CD4-positive, alpha-beta memory T cell (primary cell): Measurements from ENCODE around the gene WWC1. TPM values are rescaled to one million over a fixed set of nuclear protein-coding genes. Genes with fewer than 3 reads are reported as not detected.

ENCODE experiments used
- CTCF ChIA-PET: fragments of 350-600 bp; sonication (Branson Sonifier 250); formaldehyde crosslinking; loops from one replicate; lab custom pipeline; 2021; ENCODE audit warnings: inconsistent platforms; ENCODE audit not compliant: partially characterized antibody; lab: Charles Lee
- POLR2A ChIA-PET: fragments of 350-600 bp; sonication (Branson Sonifier 250); formaldehyde crosslinking; loops from one replicate; lab custom pipeline; 2021; ENCODE audit not compliant: partially characterized antibody; lab: Charles Lee
- DNase-seq, 5 donors: peaks; one replicate each; pipeline versions ENCODE4 v3.0.0 to v3.0.0-alpha.2; 2020 to 2022; ENCODE audit warnings: mixed read lengths in 1 of 5
- H3K27ac ChIP-seq: one replicate; pipeline ENCODE4 v1.7.0; 2013; ENCODE audit warnings: low read depth, low read length
- H3K27me3 ChIP-seq: 2 replicates; pipeline ENCODE4 v1.7.0; 2013; ENCODE audit warnings: mild to moderate bottlenecking, low read length, moderate library complexity; ENCODE audit not compliant: insufficient read depth
- H3K36me3 ChIP-seq: 2 replicates; pipeline ENCODE4 v1.7.0; 2013; ENCODE audit warnings: mild to moderate bottlenecking, low read length, moderate library complexity; ENCODE audit not compliant: insufficient read depth
- H3K4me1 ChIP-seq: 2 replicates; pipeline ENCODE4 v1.7.0; 2013; ENCODE audit warnings: mild to moderate bottlenecking, low read length, moderate library complexity; ENCODE audit not compliant: insufficient read depth
- H3K4me3 ChIP-seq, 2 donors: one replicate each; pipeline ENCODE4 v1.7.0; 2013; ENCODE audit warnings: low read length in 2 of 2, mild to moderate bottlenecking in 1 of 2
- H3K9me3 ChIP-seq, 2 donors: one replicate each; pipeline ENCODE4 v1.7.0; 2013; ENCODE audit warnings: low read length in 2 of 2, control low read depth in 1 of 2; ENCODE audit not compliant: control insufficient read depth in 1 of 2
- H3K27ac Mint-ChIP-seq, 7 donors: one replicate each; pipeline ENCODE4 v1.8.0; 2020 to 2021; ENCODE audit warnings: mixed read lengths in 7 of 7, mild to moderate bottlenecking in 6 of 7, inconsistent platforms in 3 of 7, moderate library complexity in 3 of 7
- H3K27me3 Mint-ChIP-seq, 2 donors: one replicate each; pipeline ENCODE4 v1.8.0; 2020 to 2021; ENCODE audit warnings: mixed read lengths in 2 of 2
- H3K36me3 Mint-ChIP-seq, 2 donors: one replicate each; pipeline ENCODE4 v1.8.0; 2020 to 2021; ENCODE audit warnings: mixed read lengths in 2 of 2, inconsistent platforms in 1 of 2, mild to moderate bottlenecking in 1 of 2
- H3K4me1 Mint-ChIP-seq, 4 donors: one replicate each; pipeline ENCODE4 v1.8.0; 2020 to 2021; ENCODE audit warnings: mixed read lengths in 4 of 4, mild to moderate bottlenecking in 1 of 4
- H3K4me3 Mint-ChIP-seq, 8 donors: one replicate each; pipeline ENCODE4 v1.8.0; 2020 to 2021; ENCODE audit warnings: mixed read lengths in 8 of 8, mild to moderate bottlenecking in 7 of 8, moderate library complexity in 6 of 8, inconsistent platforms in 3 of 8
- H3K9me3 Mint-ChIP-seq, 8 donors: one replicate each; pipeline ENCODE4 v1.8.0; 2020 to 2021; ENCODE audit warnings: mixed read lengths in 8 of 8, mild to moderate bottlenecking in 5 of 8, inconsistent platforms in 3 of 8, moderate library complexity in 1 of 8
- intact Hi-C: fragments of 100-400 bp; cut with micrococcal nuclease; formaldehyde crosslinking; loops from one replicate; pipeline ENCODE4 v1.15.1; 2023
- polyA plus RNA-seq, 2 donors: library from polyadenylated mRNA; unstranded; fragments of 300-500 nt; fragmentation: Illumina TruSeq; gene quantifications; one replicate each; pipeline ENCODE4 v1.2.3, GENCODE V29; 2021
- total RNA-seq, 2 experiments: library from RNA; stranded (reverse); gene quantifications; one replicate each; pipeline ENCODE4 v1.2.3, GENCODE V29; 2021

Gene WWC1
- total and polyA plus RNA-seq, 4 experiments from 2014 or later: 0.22 to 2.7 (median 1.5) TPM

GRCh38 chr5:168494057-168494555 lies 202.7 kb downstream of the WWC1 start:
- Histone ChIP-seq H3K36me3 (peaks cover 72% of the 10 kb centered on the region), H3K4me3 (no peak overlapping the region), H3K9me3 (no peaks in the 10 kb centered on the region), H3K4me1 (no peaks in the 10 kb centered on the region), H3K27ac (no peak overlapping the region), H3K27me3 (no peaks in the 10 kb centered on the region)
- no peak for DNase-seq
- H3K36me3 Mint-ChIP-seq: peaks cover 64 to 75% of the 10 kb centered on the region in 2 donors
- H3K4me1 Mint-ChIP-seq: peaks cover 8 to 11% (median 9%) of the 10 kb centered on the region in 4 donors
- CTCF ChIA-PET: interaction anchor here (1.3 kb wide), 1 partner anchor 10 kb away, joined by 3 read pairs; no protein-coding TSS in a partner anchor
- H3K27me3 Mint-ChIP-seq: no peaks in the 10 kb centered on the region
- POLR2A ChIA-PET: no interaction called here
- H3K27ac Mint-ChIP-seq: peak overlapping the region in 1 of 7 donors; percentile 47
- no peak overlapping the region for H3K4me3 Mint-ChIP-seq
- intact Hi-C loops: no loop called here
- peaks cover 0 to 2% (median 0%) of the 10 kb centered on the region in 8 donors for H3K9me3 Mint-ChIP-seq

- no peaks in the 10 kb centered on the region for H3K9me3 Mint-ChIP-seq
- no peak overlapping the region for H3K4me3 ChIP-seq
- CTCF ChIA-PET: interaction anchor here (1.8 kb wide), 1 partner anchor 15 kb away, joined by 4 read pairs; no protein-coding TSS in a partner anchor
- no peaks in the 10 kb centered on the region for H3K4me1 ChIP-seq
- no peaks in the 10 kb centered on the region for H3K27me3 Mint-ChIP-seq
- no peak overlapping the region for H3K27ac ChIP-seq
- no peaks in the 10 kb centered on the region for H3K27me3 ChIP-seq
- H3K27ac Mint-ChIP-seq: peak overlapping the region in 3 of 7 donors; percentile 51 to 62 (median 60)
- peaks cover 38% of the 10 kb centered on the region for H3K36me3 ChIP-seq
- intact Hi-C loops: no loop called here
- no peak overlapping the region for H3K4me3 Mint-ChIP-seq
- no peaks in the 10 kb centered on the region for H3K9me3 ChIP-seq
- no peak for DNase-seq
- H3K4me1 Mint-ChIP-seq: no peaks in the 10 kb centered on the region
- H3K36me3 Mint-ChIP-seq: peaks cover 45 to 60% of the 10 kb centered on the region in 2 donors
- POLR2A ChIA-PET: no interaction called here
Measured at GRCh38 chr5:168502563-168503237, 211.3 kb downstream of the WWC1 start.

- intact Hi-C loops: no loop called here
- CTCF ChIA-PET: no interaction called here
- H3K4me3 ChIP-seq: no peak overlapping the region
- peak overlapping the region in 1 of 7 donors; percentile 86 for H3K27ac Mint-ChIP-seq
- no peaks in the 10 kb centered on the region for H3K27me3 Mint-ChIP-seq
- H3K4me1 Mint-ChIP-seq: peaks cover 0 to 3% (median under 1%) of the 10 kb centered on the region in 4 donors
- H3K4me1 ChIP-seq: no peaks in the 10 kb centered on the region
- no peak overlapping the region for H3K27ac ChIP-seq
- H3K9me3 ChIP-seq: no peaks in the 10 kb centered on the region
- DNase-seq: no peak
- H3K27me3 ChIP-seq: no peaks in the 10 kb centered on the region
- H3K4me3 Mint-ChIP-seq: no peak overlapping the region
- peaks cover 89 to 93% of the 10 kb centered on the region in 2 donors for H3K36me3 Mint-ChIP-seq
- peaks cover 61% of the 10 kb centered on the region for H3K36me3 ChIP-seq
- POLR2A ChIA-PET: no interaction called here
- H3K9me3 Mint-ChIP-seq: peaks cover 0 to 18% (median 7%) of the 10 kb centered on the region in 8 donors
Measured at GRCh38 chr5:168513861-168514428, 222.5 kb downstream of the WWC1 start.

Other genes with a start within 250 kb of the WWC1 start
- 10 to 100 TPM; 82.5 to 82.8 TPM for gene RARS1, start 194.8 kb downstream of the WWC1 start, total RNA-seq
- 10 to 100 TPM; 19.1 to 32.6 TPM for gene RARS1, start 194.8 kb downstream of the WWC1 start, polyA plus RNA-seq
- gene FBLL1, start 237.7 kb downstream of the WWC1 start, total RNA-seq: under 1 TPM in 1 of 2 experiments, not detected in 1; 0.20 TPM
- not detected for gene FBLL1, start 237.7 kb downstream of the WWC1 start, polyA plus RNA-seq